T47D (cell line): ENCODE measurements around the gene CAPN6.

Source experiments
- DNase-seq, 2 experiments: peaks; one replicate each; pipeline versions ENCODE4 v3.0.0 to v3.0.0-alpha.2; 2011 to 2012; ENCODE audit warnings: low read depth in 1 of 2, low spot score in 1 of 2
- JUND ChIP-seq: IDR thresholded peaks from 2 replicates; pipeline ENCODE4 v1.6.1; 2012; ENCODE audit warnings: low read depth
- in situ Hi-C: cut with HindIII; loops from 2 replicates; pipeline ENCODE4 v1.10.0; 2016; ENCODE audit warnings: low sequenced_read_pairs, low pct_unique_long_range_greater_than_20kb

CAPN6 gene, protein sequence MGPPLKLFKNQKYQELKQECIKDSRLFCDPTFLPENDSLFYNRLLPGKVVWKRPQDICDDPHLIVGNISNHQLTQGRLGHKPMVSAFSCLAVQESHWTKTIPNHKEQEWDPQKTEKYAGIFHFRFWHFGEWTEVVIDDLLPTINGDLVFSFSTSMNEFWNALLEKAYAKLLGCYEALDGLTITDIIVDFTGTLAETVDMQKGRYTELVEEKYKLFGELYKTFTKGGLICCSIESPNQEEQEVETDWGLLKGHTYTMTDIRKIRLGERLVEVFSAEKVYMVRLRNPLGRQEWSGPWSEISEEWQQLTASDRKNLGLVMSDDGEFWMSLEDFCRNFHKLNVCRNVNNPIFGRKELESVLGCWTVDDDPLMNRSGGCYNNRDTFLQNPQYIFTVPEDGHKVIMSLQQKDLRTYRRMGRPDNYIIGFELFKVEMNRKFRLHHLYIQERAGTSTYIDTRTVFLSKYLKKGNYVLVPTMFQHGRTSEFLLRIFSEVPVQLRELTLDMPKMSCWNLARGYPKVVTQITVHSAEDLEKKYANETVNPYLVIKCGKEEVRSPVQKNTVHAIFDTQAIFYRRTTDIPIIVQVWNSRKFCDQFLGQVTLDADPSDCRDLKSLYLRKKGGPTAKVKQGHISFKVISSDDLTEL

DNA sequence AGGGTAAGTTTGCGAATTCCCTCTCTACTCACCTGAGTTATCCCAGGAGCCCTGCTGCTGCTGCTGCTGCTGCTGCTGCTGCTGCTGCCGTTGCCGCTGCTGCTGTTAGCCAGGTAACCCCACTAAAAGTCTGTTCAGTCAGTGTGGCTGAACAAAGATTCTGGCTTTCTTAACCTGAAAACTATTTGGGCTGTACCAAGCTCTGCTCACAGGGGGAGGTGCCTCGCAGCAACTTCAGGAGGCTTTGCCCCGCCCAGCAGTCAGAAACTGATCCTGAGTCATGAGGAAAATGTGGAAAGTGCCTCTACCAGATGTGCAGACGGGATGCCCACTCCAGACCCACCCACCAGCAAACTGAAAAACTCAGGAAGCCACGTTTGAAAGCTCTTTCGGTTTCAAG is at the start of gene CAPN6:
Gene CAPN6, minus strand, starts transcription at position 145 of the 400 bp plus-strand sequence. CDS start 6,547 bp downstream, outside the sequence.
- in situ Hi-C loops, result no loop called here
- TF ChIP-seq JUND, result no peak
- DNase-seq, result peak in 1 of 2 experiments; percentile 29

DNA sequence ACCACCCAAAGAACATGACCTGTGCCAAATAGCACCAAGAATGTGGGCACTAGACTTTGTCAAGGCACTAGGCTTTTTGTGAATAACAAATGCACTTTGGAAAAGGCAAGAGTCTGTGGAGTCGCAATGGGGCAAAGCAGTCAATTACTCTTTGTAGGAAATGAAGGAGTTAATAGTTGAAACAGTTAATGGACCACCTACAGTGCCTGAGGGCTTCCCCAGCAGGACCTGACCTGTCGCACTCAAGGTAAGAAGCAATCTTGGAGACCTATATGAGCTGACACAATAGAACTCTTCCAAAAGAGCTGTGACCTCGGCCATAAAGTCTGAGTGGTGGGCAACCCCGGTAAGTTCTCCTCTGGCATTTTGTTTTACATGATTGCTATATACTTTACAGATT is 49.2 kb upstream of the CAPN6 start:
- no peak for TF ChIP-seq JUND
- no peak for DNase-seq
- in situ Hi-C loops, result no loop called here

DNA sequence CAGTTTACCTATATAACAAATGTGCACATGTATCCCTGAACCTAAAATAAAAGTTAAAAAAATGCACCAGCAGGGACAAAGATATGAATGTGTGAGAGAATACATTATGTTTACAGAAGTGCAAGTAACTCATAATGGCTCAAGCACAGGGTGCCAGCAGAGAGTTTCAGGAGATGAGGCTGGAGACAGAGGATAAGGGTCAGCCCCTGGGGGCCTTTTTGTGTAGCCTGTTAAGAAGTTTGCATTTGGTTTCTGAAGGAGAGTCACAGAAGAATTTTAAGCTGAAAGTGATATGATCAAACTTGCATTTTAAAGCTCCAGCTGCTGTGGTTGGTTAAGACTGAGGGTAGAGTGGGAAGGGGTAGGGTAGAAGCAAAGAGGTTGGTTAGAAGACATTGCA is 48.6 kb upstream of the CAPN6 start:
- in situ Hi-C loops, result no loop called here
- no peak for DNase-seq

DNA sequence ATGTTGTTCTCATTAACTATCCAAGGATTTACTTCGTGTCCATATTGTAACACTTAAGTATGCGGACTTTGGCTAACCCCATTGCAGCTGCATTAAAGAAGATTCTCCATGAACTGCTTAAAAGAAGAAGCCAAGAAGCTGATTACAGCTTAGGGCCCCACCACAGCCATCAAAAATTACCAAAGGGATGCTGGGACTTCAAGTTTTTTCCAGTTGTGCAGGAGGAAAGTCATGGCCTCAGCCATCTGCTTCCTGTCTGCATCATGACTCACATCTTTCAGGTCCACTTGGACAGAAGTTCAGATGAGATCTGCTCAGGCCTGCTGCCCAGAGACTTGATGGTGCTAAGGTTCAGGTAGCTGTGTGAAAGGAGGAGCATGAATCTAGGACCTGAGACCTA is 38.8 kb upstream of the CAPN6 start:
- no peak for DNase-seq
- in situ Hi-C loops, result no loop called here
- TF ChIP-seq JUND, result no peak

More for the DNA sequence above, 48.6 kb upstream of the CAPN6 start:
- no peak for TF ChIP-seq JUND

DNA sequence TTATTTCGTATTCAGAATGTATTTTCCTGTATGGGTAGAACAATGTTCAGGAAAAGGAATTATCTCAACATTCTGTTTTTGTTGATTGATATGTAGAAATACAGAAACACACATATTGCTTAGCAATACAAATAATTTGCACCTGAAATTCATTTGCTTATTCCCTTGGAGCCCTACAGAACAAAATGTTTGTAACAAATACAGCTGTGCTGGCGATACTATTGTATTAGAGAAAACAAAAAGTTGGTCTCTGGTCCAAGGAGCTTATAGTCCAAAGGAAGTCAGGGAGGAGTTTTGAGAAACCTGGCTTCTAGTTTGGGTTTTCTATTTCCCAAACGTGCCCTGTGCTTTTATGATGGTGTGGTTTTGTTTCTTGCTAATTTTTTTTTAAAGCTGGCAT is 37.8 kb upstream of the CAPN6 start:
- no peak for TF ChIP-seq JUND
- DNase-seq, result no peak
- in situ Hi-C loops, result no loop called here

DNA sequence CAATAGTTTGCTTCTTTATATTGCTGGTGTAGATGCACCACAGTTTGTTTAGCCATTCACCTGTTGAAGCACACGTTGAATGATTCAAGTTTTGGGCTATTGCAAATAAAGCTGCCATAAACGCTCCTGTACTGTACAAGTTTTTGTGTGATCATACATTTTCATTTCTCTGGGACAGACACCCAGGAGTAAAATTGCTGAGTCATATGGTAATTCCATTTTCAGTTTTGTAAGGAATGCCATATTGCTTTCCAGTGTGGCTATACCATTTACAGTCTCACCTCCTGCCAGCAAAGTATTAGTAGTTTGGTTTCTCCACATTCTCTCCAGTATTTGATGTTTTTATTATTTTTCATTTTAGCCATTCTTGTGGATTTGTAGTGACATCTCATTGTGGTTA is 32.0 kb upstream of the CAPN6 start:
- in situ Hi-C loops, result no loop called here
- TF ChIP-seq JUND, result no peak
- DNase-seq, result no peak

DNA sequence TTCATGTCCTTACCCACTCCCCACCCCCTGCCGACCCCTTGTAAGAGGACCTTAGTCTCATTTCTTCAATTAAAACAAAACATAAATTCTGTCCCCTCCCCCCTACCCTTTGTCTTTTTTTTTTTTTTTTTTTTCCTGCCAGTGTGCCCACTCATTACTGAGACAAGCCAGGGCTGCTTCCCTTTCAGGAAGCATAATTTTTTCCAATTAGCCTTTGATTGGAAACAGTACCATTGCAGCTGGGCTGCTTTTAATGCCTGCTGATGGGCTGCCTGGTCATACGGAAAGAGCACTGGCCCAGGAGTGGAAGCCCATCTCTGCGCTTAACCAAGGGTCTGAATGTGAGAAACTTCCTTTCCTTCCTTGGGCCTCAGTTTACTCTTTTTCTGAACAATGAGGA is 18.6 kb upstream of the CAPN6 start:
- in situ Hi-C loops, result no loop called here
- DNase-seq, result no peak
- TF ChIP-seq JUND, result no peak

DNA sequence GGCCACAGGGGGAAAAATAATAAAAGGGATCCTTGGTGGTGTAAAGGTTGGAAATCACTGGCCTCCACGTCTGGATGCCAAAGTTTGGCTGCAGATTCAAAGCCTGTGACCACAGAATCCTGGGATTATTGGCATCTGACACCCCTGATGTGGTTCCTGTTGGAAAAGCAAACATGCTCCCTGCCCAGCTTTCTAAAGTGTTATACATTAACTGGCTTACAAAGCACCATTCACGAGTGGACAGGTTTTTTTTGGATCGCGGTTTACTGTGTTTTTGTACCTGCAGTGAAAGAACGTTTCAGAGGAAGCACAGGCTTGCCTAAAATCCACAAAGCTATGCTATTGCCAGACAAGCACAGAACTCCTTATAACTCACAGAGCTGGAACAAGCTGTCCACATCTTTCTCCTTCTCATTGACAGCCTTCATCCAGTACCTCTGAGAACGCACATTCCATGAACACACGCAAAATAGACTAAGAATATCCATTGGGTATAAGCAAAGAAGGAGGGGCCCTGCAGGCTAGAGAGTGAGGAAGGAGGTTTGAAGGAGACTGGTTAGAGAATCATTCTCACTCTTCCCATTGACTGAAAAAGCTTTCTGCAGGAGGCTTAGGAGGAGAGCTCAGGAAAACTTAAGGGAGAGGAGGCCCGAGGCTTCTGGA is 14.5 kb upstream of the CAPN6 start:
- DNase-seq, result no peak
- no peak for TF ChIP-seq JUND
- in situ Hi-C loops, result no loop called here

DNA sequence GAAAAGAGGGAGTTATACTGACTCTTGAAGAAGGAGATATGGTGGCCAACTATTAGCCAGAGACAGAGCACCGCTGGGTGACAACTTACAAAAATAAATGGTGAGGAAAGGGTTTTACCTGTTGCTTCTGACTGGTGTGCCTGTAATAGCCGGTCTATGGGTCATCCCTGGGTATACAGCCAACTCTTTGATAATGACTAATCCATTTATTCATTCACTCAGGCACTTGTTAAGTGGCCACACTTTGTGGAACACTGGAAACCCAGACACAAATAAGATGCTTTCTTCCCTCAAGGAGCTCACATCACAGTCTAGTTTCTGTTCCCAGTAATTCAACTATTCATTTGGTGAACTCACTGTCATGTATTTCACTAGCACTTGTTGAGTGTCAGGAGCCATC is 13.2 kb upstream of the CAPN6 start:
- no peak for DNase-seq
- no peak for TF ChIP-seq JUND
- in situ Hi-C loops, result no loop called here

DNA sequence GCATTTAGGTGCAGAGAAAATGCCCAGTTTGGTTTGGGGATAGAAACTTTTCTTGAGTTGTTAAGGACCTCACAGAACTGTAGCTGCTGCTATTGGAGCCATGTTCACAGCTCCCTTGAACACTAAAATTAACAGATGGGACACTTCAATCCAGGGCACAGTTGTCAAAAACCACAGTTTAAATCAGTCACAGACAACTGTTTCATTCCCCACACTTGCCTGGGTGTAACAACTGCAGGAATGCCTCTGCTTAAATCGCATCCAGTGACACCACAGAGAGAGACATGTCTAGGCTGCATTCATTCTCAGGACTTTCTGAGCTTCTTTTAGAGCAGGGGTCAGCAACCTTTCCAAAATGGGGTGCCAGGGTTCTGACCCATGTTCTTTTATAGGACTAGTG is 12.7 kb upstream of the CAPN6 start:
- in situ Hi-C loops, result no loop called here
- no peak for DNase-seq
- TF ChIP-seq JUND, result no peak

DNA sequence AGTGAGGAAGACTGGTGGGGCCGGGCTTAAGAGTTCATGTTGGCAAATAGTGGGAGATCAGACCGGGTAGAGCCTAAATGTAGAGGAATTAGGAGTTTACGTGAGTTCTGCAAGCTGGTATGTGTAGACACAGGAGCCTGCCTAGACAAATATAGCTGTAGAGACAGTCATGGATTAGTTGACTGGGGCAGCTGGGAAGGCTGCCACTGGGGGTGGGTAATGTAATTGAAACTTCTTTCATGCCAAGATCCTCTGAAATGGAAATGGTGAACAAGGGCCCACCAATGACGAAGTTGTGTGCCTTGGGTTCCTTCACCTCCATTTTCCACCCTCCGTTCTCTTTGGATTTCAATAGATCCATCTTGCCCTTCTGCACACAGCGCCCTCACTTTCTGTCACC is 11.9 kb upstream of the CAPN6 start:
- TF ChIP-seq JUND, result no peak
- in situ Hi-C loops, result no loop called here
- no peak for DNase-seq

DNA sequence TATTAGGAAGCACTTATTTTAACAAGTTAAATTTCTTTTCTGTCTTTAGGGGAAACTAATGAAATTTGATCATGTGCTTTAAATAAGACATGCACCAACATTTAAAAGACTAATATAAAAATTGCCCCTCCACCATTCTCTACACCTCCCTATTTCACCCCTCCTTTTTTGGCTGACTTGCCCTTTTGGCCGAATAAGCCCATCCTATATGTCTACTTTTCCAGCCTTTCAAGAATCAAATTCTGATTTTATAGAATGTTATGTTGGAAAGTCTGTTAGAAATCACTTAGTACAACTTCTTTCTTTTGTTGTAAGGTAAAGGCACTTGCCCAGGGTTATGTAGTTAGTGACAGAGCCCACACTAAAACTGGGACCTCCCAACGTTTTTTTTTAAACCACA is 1.8 kb downstream of the CAPN6 start:
- no peak for DNase-seq
- TF ChIP-seq JUND, result no peak
- in situ Hi-C loops, result no loop called here

DNA sequence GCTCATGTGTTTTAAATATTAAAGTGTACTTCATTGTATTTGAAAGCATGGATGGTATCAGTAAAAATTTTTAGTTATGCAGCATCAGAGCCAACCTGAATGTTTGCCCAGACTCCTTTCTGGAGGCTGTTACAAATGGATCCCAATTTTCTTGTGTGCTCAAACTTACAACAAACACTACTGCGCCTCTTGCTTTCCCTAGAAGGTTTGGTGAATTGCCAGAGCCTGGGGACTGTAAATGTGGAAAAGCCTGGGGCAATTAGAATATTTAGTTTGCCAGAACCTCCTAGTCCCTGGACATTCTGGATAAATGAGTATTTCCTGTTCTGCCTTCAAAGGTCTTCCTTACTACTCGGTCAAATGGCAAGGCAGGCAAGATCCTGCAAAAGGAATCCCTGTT is 4.8 kb downstream of the CAPN6 start:
- no peak for TF ChIP-seq JUND
- in situ Hi-C loops, result no loop called here
- DNase-seq, result peak in 1 of 2 experiments; percentile 5
